Cerebellar nuclear complex (tissue), 1 donor: ENCODE measurements around the gene RFPL1.
"Not testable (repeated sequence)": the region's sequence is repeated elsewhere in the genome, so short reads cannot be mapped to it uniquely, and the experiment has no call there.

Source experiments
- DNase-seq, 2 experiments: peaks; one replicate each; lab custom pipeline; 2025; lab: John Stamatoyannopoulos, UW

Gene RFPL1

DNA sequence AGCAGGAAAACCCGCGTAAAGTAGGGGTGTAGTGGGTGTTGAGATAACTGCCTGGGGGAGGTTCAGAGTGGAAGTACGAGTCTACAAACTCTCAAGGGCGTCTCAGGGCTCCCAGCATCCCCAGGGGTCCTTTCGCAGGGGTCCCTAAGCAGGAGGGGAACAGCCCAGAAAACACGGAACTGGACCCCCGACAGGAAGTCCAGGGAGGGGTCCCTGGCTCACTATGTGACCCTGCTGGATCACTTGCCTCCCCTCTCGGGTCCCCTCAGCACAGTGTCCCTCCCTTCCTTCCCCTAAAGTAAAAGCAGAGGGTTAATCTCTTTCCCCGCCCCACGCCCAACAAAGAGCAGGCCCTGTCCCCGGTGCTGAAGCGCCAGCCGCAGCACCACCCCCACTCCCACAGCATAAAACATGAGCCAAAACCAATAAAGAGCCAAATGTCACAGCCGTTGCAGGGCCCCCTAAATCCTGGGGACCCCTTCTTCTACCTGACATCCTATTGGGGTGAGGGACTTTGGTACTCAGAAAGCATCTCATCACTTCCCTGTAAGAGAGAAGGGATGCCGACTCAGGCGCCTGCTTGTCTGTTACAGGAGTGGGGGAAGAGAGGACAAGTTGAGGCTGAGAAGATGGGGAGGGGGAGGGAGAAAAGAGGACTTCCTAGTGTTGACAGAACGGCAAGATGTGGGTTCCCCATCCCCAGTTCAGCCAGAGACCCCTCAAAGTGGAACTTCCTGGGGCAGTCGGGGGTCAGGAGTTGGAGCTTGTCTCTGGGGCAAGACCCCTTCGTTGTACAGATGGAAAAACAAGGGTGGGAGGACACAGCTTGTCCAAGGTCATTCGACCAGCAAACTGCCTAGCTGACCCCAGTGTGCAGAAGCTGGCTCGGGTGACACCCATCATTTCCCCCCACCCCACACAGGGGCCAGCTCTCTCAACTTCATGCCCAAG, 40.2 kb downstream of the RFPL1 start:
- no peak for DNase-seq

DNA sequence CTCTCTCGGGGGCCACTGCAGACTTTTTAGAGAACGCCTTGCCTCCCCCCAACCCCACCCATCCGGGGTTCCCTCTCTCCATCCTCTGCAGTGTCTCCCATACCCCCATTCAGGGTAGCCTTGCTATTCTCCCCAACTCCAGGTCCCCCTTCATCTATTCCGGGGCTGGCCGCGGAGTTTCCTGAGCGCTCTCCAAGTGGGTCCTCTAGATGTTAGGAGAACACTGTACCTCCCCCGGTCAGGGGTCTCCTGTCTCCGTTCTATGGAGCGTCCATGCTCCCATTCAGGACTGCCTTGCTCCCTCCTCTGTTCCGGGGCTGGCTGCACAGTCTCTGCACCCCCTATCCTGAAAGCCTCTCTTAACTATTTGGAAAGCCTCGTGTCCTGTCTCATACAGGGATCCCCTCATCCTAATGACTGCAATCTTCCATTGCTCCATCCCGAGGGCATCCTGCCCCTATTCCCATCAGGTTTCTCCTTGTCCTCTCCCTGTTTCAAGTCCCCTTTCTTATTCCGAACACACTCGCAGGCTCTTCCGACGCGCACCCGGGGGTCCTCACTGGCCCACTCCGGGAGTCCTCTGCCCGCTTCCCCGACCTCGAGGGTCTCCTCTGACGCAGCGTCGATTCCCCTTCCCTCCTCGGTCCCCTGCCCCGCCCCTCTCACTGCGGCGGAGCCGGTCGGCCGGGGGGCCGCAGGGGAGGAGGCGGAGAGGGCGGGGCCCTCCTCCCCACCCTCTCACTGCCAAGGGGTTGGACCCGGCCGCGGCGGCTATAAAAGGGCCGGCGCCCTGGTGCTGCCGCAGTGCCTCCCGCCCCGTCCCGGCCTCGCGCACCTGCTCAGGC, 41.3 kb downstream of the RFPL1 start, which contains the start of gene NEFH:
Gene NEFH (plus strand): TSS at position 802 of the 845 bp plus-strand sequence. CDS start 45 bp downstream, outside the sequence.
- no peak for DNase-seq

DNA sequence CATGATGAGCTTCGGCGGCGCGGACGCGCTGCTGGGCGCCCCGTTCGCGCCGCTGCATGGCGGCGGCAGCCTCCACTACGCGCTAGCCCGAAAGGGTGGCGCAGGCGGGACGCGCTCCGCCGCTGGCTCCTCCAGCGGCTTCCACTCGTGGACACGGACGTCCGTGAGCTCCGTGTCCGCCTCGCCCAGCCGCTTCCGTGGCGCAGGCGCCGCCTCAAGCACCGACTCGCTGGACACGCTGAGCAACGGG, 41.8 kb downstream of the RFPL1 start:
- no peak for DNase-seq

DNA sequence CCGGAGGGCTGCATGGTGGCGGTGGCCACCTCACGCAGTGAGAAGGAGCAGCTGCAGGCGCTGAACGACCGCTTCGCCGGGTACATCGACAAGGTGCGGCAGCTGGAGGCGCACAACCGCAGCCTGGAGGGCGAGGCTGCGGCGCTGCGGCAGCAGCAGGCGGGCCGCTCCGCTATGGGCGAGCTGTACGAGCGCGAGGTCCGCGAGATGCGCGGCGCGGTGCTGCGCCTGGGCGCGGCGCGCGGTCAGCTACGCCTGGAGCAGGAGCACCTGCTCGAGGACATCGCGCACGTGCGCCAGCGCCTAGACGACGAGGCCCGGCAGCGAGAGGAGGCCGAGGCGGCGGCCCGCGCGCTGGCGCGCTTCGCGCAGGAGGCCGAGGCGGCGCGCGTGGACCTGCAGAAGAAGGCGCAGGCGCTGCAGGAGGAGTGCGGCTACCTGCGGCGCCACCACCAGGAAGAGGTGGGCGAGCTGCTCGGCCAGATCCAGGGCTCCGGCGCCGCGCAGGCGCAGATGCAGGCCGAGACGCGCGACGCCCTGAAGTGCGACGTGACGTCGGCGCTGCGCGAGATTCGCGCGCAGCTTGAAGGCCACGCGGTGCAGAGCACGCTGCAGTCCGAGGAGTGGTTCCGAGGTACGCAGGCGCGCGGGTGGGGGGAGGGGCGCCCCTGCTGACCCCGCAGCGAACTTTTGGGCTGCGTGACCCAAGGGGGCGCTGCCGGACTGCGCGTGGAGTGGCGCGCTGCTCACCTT, 42.3 kb downstream of the RFPL1 start:
- DNase-seq = no peak

DNA sequence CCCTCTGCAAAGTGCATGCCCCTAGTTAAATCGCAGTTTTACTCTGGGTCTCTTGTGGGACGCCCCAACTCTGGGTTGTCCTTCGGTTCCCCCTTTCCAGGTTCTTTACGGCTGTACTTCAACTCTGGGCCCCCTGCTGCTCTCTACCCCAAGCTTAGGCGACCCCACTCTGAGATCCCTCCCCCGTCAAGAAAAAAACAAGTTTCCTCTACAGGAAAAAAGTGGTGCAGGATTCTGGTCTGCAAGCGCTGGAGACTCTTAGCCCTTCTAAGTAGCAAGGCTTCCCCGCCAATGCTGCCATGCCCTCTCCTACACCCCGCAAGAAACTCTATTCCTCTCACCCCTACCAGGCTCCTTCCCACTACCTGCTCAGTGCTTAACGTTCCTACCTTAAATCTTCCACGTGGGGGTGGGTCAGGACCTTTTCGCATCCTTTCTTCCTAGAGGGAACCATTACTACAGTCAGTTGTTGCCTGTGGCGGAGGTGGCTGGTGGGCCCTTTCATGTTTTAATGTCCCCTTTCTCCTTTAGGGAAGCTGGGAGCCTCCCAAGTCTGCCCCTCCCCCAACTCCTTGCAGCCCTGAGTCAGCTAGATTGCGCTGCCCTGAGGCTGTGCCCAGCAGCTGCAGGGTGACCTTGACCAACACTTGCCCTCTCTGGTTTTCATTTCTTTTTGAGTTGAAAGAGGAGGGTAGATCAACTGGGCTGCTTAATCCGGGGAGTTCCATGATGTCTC, 43.0 kb downstream of the RFPL1 start:
- DNase-seq = no peak

DNA sequence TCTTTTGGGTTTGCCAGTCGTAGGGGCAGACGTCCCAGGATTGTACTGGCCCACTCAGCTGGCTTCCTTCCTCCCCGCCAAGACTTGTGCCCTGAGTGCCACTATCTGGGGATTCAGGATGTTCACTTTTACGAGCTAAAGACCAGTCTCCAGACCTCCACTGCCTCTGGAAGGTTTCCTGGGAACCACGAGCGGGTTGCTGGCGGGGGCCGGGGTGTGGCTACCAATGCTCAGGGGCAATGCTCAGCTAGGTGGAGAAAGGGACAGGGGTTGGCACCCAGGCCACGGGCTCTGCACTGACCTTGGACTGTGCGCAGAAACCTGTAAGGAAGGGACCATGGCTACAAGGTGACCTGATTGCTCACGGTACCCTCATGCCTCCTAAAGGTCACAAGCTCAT, 43.9 kb downstream of the RFPL1 start:
- no peak for DNase-seq

DNA sequence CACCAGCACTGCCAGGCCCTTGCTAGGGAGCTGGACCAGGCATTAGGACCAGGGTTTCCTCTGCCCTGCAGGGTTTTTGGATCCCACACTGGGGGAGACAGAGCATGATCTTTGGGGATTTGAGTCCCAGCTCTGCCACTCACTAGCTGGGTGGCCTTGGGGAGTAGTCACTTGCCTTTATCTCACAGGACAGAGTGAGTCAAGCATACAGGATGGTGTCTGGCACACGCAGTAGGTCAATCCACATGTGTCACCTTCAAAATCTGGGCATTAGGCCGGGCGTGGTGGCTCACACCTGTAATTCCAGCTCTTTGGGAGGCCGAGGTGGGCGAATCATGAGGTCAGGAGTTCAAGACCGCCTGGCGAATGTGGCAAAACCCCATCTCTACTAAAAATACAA, 44.3 kb downstream of the RFPL1 start:
- DNase-seq = no peak

DNA sequence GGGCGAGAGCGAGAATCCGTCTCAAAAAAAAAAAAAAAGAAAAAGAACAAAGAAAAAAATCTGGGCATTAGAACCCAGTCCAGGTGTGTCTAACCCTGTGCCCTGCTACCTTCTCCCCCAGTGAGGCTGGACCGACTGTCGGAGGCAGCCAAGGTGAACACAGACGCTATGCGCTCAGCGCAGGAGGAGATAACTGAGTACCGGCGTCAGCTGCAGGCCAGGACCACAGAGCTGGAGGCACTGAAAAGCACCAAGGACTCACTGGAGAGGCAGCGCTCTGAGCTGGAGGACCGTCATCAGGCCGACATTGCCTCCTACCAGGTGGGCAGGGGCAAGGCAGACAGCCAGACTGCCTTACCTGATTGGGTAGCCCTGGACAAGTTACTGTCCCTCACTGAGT, 44.9 kb downstream of the RFPL1 start:
- DNase-seq = no peak

DNA sequence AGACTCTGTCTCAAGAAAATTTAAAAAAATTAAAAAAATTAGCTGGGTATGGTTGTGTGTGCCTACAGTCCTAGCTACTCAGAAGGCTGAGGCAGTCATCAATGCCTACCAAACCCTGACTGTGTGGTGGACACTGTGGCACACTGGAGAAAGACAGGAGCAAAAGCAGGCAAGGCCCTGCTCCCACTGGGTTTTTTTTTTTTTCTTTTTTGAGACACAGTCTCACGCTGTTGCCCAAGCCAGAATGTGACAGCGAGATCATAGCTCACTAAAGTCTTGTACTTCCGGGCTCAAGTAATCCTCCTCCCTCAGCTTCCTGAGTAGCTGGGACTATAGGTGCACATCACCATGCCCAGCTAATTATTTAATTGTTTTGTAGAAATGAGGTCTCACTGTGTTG, 46.3 kb downstream of the RFPL1 start:
- DNase-seq = no peak

DNA sequence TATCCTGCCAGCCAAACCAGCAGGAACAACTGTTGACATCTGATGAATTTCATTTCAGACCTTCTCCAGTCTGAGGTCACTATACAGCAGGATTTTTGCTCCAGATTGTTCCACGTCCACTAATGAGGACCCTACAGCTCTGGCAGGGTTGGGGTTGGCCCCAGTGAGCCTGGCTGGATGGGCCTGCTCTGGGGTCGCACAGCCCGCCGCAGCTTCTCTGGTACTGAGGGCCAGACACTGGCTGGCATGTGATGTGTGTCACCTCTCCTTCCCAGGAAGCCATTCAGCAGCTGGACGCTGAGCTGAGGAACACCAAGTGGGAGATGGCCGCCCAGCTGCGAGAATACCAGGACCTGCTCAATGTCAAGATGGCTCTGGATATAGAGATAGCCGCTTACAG, 47.1 kb downstream of the RFPL1 start:
- DNase-seq = no peak

DNA sequence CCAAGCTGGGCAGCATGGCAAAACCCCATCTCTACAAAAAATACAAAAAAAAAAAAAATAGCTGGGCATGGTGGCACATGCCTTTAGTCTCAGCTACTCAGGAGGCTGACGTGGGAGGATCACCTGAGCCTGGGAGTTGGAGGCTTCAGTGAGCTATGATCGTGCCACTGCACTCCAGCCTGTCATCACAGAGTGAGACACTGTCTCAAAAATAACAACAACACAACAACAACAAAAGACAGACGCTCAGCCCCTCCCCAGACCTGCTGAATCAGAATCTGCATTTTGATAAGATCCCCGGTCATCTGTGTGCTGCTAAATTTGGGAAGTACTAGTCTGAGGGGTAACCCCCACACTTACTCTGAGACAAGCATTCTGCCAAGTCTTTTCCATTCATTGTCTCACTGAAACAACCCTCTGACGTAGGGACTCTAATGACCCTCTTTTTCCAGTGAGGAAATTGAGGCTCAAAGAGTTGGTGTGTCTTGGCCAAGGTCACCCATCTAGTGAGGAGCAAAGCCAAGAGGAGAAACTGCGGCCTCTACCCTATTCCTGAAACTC, 49.1 kb downstream of the RFPL1 start:
- DNase-seq = no peak

DNA sequence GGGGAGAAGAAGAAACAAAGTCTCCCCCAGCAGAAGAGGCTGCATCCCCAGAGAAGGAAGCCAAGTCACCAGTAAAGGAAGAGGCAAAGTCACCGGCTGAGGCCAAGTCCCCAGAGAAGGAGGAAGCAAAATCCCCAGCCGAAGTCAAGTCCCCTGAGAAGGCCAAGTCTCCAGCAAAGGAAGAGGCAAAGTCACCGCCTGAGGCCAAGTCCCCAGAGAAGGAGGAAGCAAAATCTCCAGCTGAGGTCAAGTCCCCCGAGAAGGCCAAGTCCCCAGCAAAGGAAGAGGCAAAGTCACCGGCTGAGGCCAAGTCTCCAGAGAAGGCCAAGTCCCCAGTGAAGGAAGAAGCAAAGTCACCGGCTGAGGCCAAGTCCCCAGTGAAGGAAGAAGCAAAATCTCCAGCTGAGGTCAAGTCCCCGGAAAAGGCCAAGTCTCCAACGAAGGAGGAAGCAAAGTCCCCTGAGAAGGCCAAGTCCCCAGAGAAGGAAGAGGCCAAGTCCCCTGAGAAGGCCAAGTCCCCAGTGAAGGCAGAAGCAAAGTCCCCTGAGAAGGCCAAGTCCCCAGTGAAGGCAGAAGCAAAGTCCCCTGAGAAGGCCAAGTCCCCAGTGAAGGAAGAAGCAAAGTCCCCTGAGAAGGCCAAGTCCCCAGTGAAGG, 50.9 kb downstream of the RFPL1 start:
- DNase-seq = not testable (repeated sequence)

DNA sequence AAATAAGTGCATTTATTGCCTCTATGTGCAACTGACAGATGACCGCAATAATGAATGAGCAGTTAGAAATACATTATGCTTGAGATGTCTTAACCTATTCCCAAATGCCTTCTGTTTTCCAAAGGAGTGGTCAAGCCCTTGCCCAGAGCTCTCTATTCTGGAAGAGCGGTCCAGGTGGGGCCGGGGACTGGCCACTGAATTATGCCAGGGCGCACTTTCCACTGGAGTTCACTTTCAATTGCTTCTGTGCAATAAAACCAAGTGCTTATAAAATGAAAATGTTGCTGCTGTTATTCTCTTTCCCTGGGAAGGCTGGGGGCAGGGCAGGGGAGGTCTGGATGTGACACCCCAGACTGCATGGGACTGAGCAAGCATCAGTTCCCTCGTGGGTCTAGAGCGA, 52.6 kb downstream of the RFPL1 start:
- no peak for DNase-seq
